ENCODE measurements around the gene TAF11. TPM values are rescaled to one million over a fixed set of nuclear protein-coding genes. Genes with fewer than 3 reads are reported as not detected.

TAF11 gene
- total RNA-seq, 1 experiment from 2014 or later: 49.4 TPM

- Histone ChIP-seq H3K4me2 (ENCODE audit: insufficient read depth, insufficient read length, low read length) (no peak overlapping the region), H4K8ac (replicated peaks; ENCODE audit: insufficient read length, low read depth, low read length) (no peak overlapping the region), H3T11ph (ENCODE audit: low read length) (no peak overlapping the region), H2BK5ac (ENCODE audit: insufficient read length, low read length) (no peak overlapping the region), H3K27me3 (ENCODE audit: insufficient read depth, low read length) (no peaks in the 10 kb centered on the region), H2BK12ac (ENCODE audit: insufficient read length, low read depth, low read length) (no peak overlapping the region), H3K79me1 (ENCODE audit: insufficient read depth, low read depth, low read length, poor library complexity, severe bottlenecking) (peaks cover 2% of the 10 kb centered on the region), H3K27ac (ENCODE audit: insufficient read length, low read depth, low read length) (no peak overlapping the region), H2AFZ (ENCODE audit: low read length) (no peak overlapping the region), H3K79me2 (ENCODE audit: insufficient read depth, low read length) (no peaks in the 10 kb centered on the region), H3K23me2 (ENCODE audit: insufficient read length, low read depth, low read length, poor library complexity, severe bottlenecking) (no peaks in the 10 kb centered on the region), H3K4ac (ENCODE audit: low read depth, low read length) (no peak overlapping the region), H3K23ac (ENCODE audit: insufficient read length, low read depth, low read length) (no peak overlapping the region), H2BK20ac (ENCODE audit: low read depth, low read length, poor library complexity, severe bottlenecking) (no peak overlapping the region), H4K91ac (ENCODE audit: insufficient read length, low read depth, low read length) (no peak overlapping the region), H3K56ac (ENCODE audit: insufficient read length, low read depth, low read length) (no peak overlapping the region), H3K14ac (ENCODE audit: insufficient read depth, low read length) (no peak overlapping the region), H4K20me1 (ENCODE audit: control insufficient read depth, insufficient read depth, insufficient read length) (no peaks in the 10 kb centered on the region), H2BK120ac (ENCODE audit: low read depth, low read length, poor library complexity, severe bottlenecking) (no peak overlapping the region), H3K18ac (ENCODE audit: insufficient read length, low read depth, low read length) (no peak overlapping the region), H2BK15ac (ENCODE audit: low read depth, low read length) (no peak overlapping the region), H3K9me3 (ENCODE audit: control insufficient read depth, low read depth, low read length) (no peaks in the 10 kb centered on the region), H3K9ac (ENCODE audit: extremely low read depth, insufficient read length, low read length) (no peak overlapping the region), H2AK5ac (ENCODE audit: insufficient read length, low read length) (no peak overlapping the region), H4K5ac (ENCODE audit: insufficient read length, low read depth, low read length) (no peak overlapping the region), H3K4me1 (ENCODE audit: insufficient read depth, low read length) (peaks cover 5% of the 10 kb centered on the region; the same call in 1 of the 2 replicates)
- H3K36me3 Mint-ChIP-seq (ENCODE audit: insufficient read depth in 1 of 3, low read depth in 3 of 3): no peaks in the 10 kb centered on the region
- peaks cover 11% of the 10 kb centered on the region for H3K27me3 Mint-ChIP-seq (ENCODE audit: low read depth)
- no peaks in the 10 kb centered on the region for H3K9me3 Mint-ChIP-seq
- H3K4me1 Mint-ChIP-seq: peaks cover 42 to 54% of the 10 kb centered on the region in 2 experiments
- DNase-seq: no peak
- no peak for TF ChIP-seq CTCF (conservative IDR thresholded peaks at IDR 0.05)
- no CpG with 5 or more reads among the region's 3 CpGs for WGBS (ENCODE audit: extremely low coverage, insufficient read length, low lambda C conversion rate)
- H3K27ac Mint-ChIP-seq: no peak overlapping the region
- H3K4me3 Mint-ChIP-seq: no peak overlapping the region
Measured at GRCh38 chr6:34928220-34928619, 40.4 kb upstream of the TAF11 start.
